Panc1 (cell line): ENCODE results near the gene NLN.

ENCODE experiments used
- TCF7L2 ChIP-seq: IDR thresholded peaks from 2 replicates; pipeline ENCODE4 v1.6.1; 2011; ENCODE audit warnings: mild to moderate bottlenecking, low read depth, low read length, inconsistent platforms
- TF ChIP-seq, protein P1 (sequence below): fragments of 450-650 bp; IDR thresholded peaks from 2 replicates; pipeline ENCODE4 v1.5.1; 2017; ENCODE audit warnings: mild to moderate bottlenecking
- TF ChIP-seq, protein P2 (sequence below), 2 experiments: IDR thresholded peaks; 2 replicates each; pipeline ENCODE4 v1.6.1; 2011 to 2012; ENCODE audit warnings: low read depth in 2 of 2, control low read depth in 1 of 2, low read length in 1 of 2, mild to moderate bottlenecking in 1 of 2, moderate library complexity in 1 of 2; ENCODE audit not compliant: insufficient read depth in 1 of 2

DNA sequence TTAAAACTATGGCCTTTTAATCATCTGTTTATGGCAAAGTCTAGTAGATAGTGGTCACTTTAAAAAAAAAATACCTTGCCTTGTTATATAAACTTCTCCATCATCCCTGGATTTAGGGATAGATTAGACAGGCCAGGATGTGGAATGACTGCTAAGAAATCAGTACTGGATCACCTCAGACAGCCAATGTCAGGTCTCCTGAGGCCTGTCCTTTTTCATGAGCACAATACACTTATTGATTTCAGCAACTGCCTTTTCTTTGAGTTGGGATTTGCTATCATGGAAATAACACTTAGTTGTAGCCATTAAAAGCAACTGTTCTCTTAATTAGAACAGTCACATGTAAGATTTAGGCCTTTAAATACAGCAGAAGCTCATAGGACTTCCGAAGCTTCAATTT, 77.9 kb downstream of the NLN start:
- TF ChIP-seq, protein P1, sequence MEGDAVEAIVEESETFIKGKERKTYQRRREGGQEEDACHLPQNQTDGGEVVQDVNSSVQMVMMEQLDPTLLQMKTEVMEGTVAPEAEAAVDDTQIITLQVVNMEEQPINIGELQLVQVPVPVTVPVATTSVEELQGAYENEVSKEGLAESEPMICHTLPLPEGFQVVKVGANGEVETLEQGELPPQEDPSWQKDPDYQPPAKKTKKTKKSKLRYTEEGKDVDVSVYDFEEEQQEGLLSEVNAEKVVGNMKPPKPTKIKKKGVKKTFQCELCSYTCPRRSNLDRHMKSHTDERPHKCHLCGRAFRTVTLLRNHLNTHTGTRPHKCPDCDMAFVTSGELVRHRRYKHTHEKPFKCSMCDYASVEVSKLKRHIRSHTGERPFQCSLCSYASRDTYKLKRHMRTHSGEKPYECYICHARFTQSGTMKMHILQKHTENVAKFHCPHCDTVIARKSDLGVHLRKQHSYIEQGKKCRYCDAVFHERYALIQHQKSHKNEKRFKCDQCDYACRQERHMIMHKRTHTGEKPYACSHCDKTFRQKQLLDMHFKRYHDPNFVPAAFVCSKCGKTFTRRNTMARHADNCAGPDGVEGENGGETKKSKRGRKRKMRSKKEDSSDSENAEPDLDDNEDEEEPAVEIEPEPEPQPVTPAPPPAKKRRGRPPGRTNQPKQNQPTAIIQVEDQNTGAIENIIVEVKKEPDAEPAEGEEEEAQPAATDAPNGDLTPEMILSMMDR = no peak
- TF ChIP-seq, protein P2, sequence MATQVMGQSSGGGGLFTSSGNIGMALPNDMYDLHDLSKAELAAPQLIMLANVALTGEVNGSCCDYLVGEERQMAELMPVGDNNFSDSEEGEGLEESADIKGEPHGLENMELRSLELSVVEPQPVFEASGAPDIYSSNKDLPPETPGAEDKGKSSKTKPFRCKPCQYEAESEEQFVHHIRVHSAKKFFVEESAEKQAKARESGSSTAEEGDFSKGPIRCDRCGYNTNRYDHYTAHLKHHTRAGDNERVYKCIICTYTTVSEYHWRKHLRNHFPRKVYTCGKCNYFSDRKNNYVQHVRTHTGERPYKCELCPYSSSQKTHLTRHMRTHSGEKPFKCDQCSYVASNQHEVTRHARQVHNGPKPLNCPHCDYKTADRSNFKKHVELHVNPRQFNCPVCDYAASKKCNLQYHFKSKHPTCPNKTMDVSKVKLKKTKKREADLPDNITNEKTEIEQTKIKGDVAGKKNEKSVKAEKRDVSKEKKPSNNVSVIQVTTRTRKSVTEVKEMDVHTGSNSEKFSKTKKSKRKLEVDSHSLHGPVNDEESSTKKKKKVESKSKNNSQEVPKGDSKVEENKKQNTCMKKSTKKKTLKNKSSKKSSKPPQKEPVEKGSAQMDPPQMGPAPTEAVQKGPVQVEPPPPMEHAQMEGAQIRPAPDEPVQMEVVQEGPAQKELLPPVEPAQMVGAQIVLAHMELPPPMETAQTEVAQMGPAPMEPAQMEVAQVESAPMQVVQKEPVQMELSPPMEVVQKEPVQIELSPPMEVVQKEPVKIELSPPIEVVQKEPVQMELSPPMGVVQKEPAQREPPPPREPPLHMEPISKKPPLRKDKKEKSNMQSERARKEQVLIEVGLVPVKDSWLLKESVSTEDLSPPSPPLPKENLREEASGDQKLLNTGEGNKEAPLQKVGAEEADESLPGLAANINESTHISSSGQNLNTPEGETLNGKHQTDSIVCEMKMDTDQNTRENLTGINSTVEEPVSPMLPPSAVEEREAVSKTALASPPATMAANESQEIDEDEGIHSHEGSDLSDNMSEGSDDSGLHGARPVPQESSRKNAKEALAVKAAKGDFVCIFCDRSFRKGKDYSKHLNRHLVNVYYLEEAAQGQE (IDR thresholded peaks at IDR 0.05; ENCODE audit: insufficient read depth in 1 of 2, low read depth in 2 of 2, low read length in 1 of 2) = no peak
- TF ChIP-seq TCF7L2 = no peak
